RWPE1 (cell line): ENCODE data around the gene C6orf62.
"Not testable (repeated sequence)": the region's sequence is repeated elsewhere in the genome, so short reads cannot be mapped to it uniquely, and the experiment has no call there.

ENCODE experiments used
- CTCF ChIA-PET: fragments of 350-600 bp; sonication (Branson Sonifier 250); formaldehyde crosslinking; extraction: SDS; loops from one replicate; lab custom pipeline; 2021; lab: Yijun Ruan, JAX
- POLR2A ChIA-PET: fragments of 400-600 bp; formaldehyde crosslinking; extraction: SDS; loops from one replicate; lab custom pipeline; 2020; ENCODE audit warnings: antibody characterized with exemption; ENCODE audit not compliant: low non-redundant PET; lab: Yijun Ruan, JAX
- DNase-seq: peaks from one replicate; pipeline ENCODE4 v3.0.0; 2012; ENCODE audit warnings: low spot score
- H3K27ac ChIP-seq: fragments of 450-650 bp; 2 replicates; pipeline ENCODE4 v1.5.1; 2017
- CTCF ChIP-seq: fragments of 450-650 bp; conservative IDR thresholded peaks from 2 replicates; pipeline ENCODE4 v1.5.1; 2017; ENCODE audit warnings: low read depth, mild to moderate bottlenecking

Gene C6orf62

GRCh38 chr6:24753545-24753944 is 34.6 kb upstream of the C6orf62 start:
- POLR2A ChIA-PET, result interaction anchor here (1.7 kb wide), 1 partner anchor 32 kb away, joined by 3 read pairs; no protein-coding TSS in a partner anchor

GRCh38 chr6:24752917-24753492 is 34.1 kb upstream of the C6orf62 start:
- POLR2A ChIA-PET, result no interaction called here
- no peak for TF ChIP-seq CTCF
- CTCF ChIA-PET, result no interaction called here
- no peak overlapping the region for H3K27ac ChIP-seq
- DNase-seq, result no peak

More at GRCh38 chr6:24753545-24753944, 34.6 kb upstream of the C6orf62 start:
- DNase-seq, result no peak
- no peak for TF ChIP-seq CTCF
- CTCF ChIA-PET, result no interaction called here
- no peak overlapping the region for H3K27ac ChIP-seq

DNA sequence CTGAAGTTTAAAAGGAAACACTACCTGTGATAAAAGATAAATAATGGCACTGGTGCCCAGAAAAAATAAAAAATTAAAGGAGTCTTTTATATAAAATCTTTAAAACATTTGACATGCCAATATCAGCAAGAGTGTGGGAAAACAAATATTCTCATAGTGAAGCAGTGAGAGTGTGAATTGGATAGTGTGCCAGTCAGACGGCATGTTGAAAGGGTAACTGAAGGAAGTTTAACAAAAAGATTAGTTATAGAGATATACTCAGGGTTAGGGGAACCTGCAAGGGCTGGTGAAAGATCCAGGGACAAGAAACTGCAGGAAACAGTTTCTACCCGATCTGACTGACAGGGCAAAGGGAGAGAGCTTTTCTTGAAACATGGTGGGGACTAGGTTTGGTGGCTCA is 33.5 kb upstream of the C6orf62 start:
- TF ChIP-seq CTCF, result no peak
- no peak for DNase-seq
- H3K27ac ChIP-seq, result no peak overlapping the region
- POLR2A ChIA-PET, result no interaction called here
- CTCF ChIA-PET, result interaction anchor here (0.5 kb wide), 1 partner anchor 264 kb away, joined by 5 read pairs; no protein-coding TSS in a partner anchor

DNA sequence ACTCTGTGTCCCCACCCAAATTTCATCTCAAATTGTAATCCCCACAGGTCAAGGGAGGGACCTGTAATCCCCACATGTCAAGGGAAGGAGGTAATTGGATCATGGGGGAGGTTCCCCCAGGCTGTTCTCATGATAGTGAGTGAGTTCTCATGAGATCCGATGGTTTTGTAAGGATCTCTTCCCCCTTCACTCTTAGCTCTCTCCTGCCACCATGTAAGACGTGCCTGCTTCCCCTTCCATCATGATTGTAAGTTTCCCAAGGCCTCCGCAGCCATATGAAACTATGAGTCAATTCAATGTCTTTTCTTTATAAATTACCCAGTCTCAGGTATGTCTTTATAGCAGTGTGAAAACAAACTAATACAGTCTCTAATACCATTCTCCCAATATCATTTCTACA is 31.9 kb upstream of the C6orf62 start:
- DNase-seq, H3K27ac ChIP-seq, POLR2A ChIA-PET, CTCF ChIA-PET: not testable (repeated sequence)

GRCh38 chr6:24749297-24749696 is 30.3 kb upstream of the C6orf62 start:
- no peak overlapping the region for H3K27ac ChIP-seq
- no peak for TF ChIP-seq CTCF
- CTCF ChIA-PET, result interaction anchor here (0.6 kb wide), 1 partner anchor 360 kb away, joined by 3 read pairs; no protein-coding TSS in a partner anchor
- DNase-seq, result no peak
- POLR2A ChIA-PET, result no interaction called here

- POLR2A ChIA-PET, result no interaction called here
- CTCF ChIA-PET, result no interaction called here
- H3K27ac ChIP-seq, result no peak overlapping the region
- DNase-seq, result no peak
- no peak for TF ChIP-seq CTCF
Observed at GRCh38 chr6:24744911-24745310, 26.0 kb upstream of the C6orf62 start.

GRCh38 chr6:24743944-24744335 is 25.0 kb upstream of the C6orf62 start:
- no peak for DNase-seq
- ChIA-PET POLR2A (no interaction called here), CTCF (interaction anchor here (1.2 kb wide), 1 partner anchor 26 kb away, joined by 3 read pairs; no protein-coding TSS in a partner anchor)
- H3K27ac ChIP-seq, result no peak overlapping the region
- TF ChIP-seq CTCF, result no peak
